SK-N-SH (cell line): ENCODE data around the gene STIM2. TPM values are rescaled to one million over a fixed set of nuclear protein-coding genes. Genes with fewer than 3 reads are reported as not detected.

Experiments
- CTCF ChIA-PET: fragments of 300-600, 350-600 bp; formaldehyde crosslinking; extraction: SDS; loops from one replicate; lab custom pipeline; 2021; lab: Yijun Ruan, JAX
- POLR2A ChIA-PET: fragments of 350-600 bp; sonication (Branson Sonifier 250); formaldehyde crosslinking; extraction: SDS; loops from one replicate; lab custom pipeline; 2020; ENCODE audit warnings: antibody characterized with exemption, inconsistent platforms; lab: Yijun Ruan, JAX
- DNase-seq: peaks from one replicate; pipeline ENCODE4 v3.0.0; 2012
- H2AFZ ChIP-seq: fragments of 200-600 bp; sonication (generic); 2 replicates; pipeline ENCODE4 v1.8.1; 2016; ENCODE audit warnings: antibody characterized with exemption, mild to moderate bottlenecking, low read depth
- H3F3A ChIP-seq: fragments of 200-600 bp; sonication (generic); replicated peaks from 2 replicates; pipeline ENCODE3; 2016; ENCODE audit warnings: antibody characterized with exemption, mild to moderate bottlenecking; ENCODE audit not compliant: insufficient read depth
- H3K27ac ChIP-seq, 2 experiments: fragments of 200-500 bp in 1 of 2; fragments of 200-600 bp in 1 of 2; sonication (Bioruptor generic) in 1 of 2; sonication (generic), shearing (Covaris generic) in 1 of 2; 2 replicates each; pipeline versions ENCODE4 v1.5.1 to v1.6.1; 2014 to 2016; ENCODE audit warnings: low read depth in 2 of 2, inconsistent platforms in 1 of 2, low read length in 1 of 2, mild to moderate bottlenecking in 1 of 2, mixed read lengths in 1 of 2
- H3K27me3 ChIP-seq: fragments of 200-600 bp; sonication (generic), shearing (Covaris generic); 2 replicates; pipeline ENCODE4 v1.6.1; 2016; ENCODE audit warnings: mixed run types; ENCODE audit not compliant: insufficient read depth
- H3K36me3 ChIP-seq, 2 experiments: fragments of 200-500 bp in 1 of 2; fragments of 200-600 bp in 1 of 2; sonication (Bioruptor generic) in 1 of 2; sonication (generic) in 1 of 2; replicated peaks in 1 of 2; 2 replicates each; pipeline versions ENCODE3 to v1.5.1; 2014 to 2016; ENCODE audit warnings: low read length in 1 of 2, mild to moderate bottlenecking in 1 of 2; ENCODE audit not compliant: insufficient read depth in 2 of 2, control insufficient read depth in 1 of 2
- H3K4me1 ChIP-seq, 2 experiments: fragments of 200-500 bp in 1 of 2; fragments of 200-600 bp in 1 of 2; sonication (Bioruptor generic) in 1 of 2; sonication (generic), shearing (Covaris generic) in 1 of 2; 2 replicates each; pipeline versions ENCODE4 v1.5.1 to v1.6.1; 2014 to 2016; ENCODE audit warnings: low read depth in 1 of 2, low read length in 1 of 2, mixed run types in 1 of 2; ENCODE audit not compliant: insufficient read depth in 2 of 2, control insufficient read depth in 1 of 2
- H3K4me2 ChIP-seq: fragments of 200-600 bp; sonication (generic), shearing (Covaris generic); 2 replicates; pipeline ENCODE4 v1.6.1; 2017; ENCODE audit warnings: mixed run types
- H3K4me3 ChIP-seq, 2 experiments: fragments of 200-500 bp in 1 of 2; fragments of 200-600 bp in 1 of 2; sonication (Bioruptor generic) in 1 of 2; sonication (generic), shearing (Covaris generic) in 1 of 2; 2 replicates each; pipeline versions ENCODE4 v1.5.1 to v1.8.1; 2014 to 2016; ENCODE audit warnings: low read depth in 2 of 2, inconsistent platforms in 1 of 2, low read length in 1 of 2, mild to moderate bottlenecking in 1 of 2, mixed read lengths in 1 of 2, moderate library complexity in 1 of 2
- H3K79me2 ChIP-seq: fragments of 200-600 bp; sonication (generic); 2 replicates; pipeline ENCODE4 v1.8.1; 2017; ENCODE audit warnings: mild to moderate bottlenecking; ENCODE audit not compliant: insufficient read depth
- H3K9ac ChIP-seq: fragments of 200-600 bp; sonication (generic); 2 replicates; pipeline ENCODE4 v1.6.1; 2017; ENCODE audit warnings: mixed run types
- H3K9me2 ChIP-seq: fragments of 200-600 bp; sonication (generic); 2 replicates; pipeline ENCODE4 v1.6.1; 2017; ENCODE audit warnings: mixed run types
- H3K9me3 ChIP-seq: fragments of 200-600 bp; sonication (generic); 2 replicates; pipeline ENCODE4 v1.6.1; 2017; ENCODE audit warnings: mixed run types, mild to moderate bottlenecking, moderate library complexity
- H4K20me1 ChIP-seq: fragments of 200-600 bp; sonication (generic); 2 replicates; pipeline ENCODE4 v1.6.1; 2017; ENCODE audit warnings: mild to moderate bottlenecking, mixed run types; ENCODE audit not compliant: insufficient read depth
- CHD2 ChIP-seq: fragments of 150-350 bp; IDR thresholded peaks from 2 replicates; pipeline ENCODE4 v1.6.1; 2018; ENCODE audit warnings: low read length; ENCODE audit not compliant: partially characterized antibody
- FOSL2 ChIP-seq: IDR thresholded peaks from 2 replicates; pipeline ENCODE4 v1.4.0; 2012; ENCODE audit warnings: low read depth, mild to moderate bottlenecking, moderate library complexity, borderline replicate concordance
- FOXJ3 ChIP-seq: sonication (generic); formaldehyde crosslinking; IDR thresholded peaks from 2 replicates; pipeline ENCODE4 v1.5.1; 2020; ENCODE audit warnings: mild to moderate bottlenecking, missing genetic modification reagents
- GATA2 ChIP-seq: sonication (generic); formaldehyde crosslinking; IDR thresholded peaks from 2 replicates; pipeline ENCODE4 v1.5.0; 2020; ENCODE audit warnings: mild to moderate bottlenecking, missing genetic modification reagents
- IRF3 ChIP-seq: fragments of 150-350 bp; IDR thresholded peaks from 2 replicates; pipeline ENCODE4 v1.6.1; 2016; ENCODE audit warnings: mild to moderate bottlenecking, low read depth, low read length
- JUND ChIP-seq: IDR thresholded peaks from 2 replicates; pipeline ENCODE4 v1.4.0; 2012
- MAX ChIP-seq: IDR thresholded peaks from 2 replicates; pipeline ENCODE4 v1.4.0; 2012; ENCODE audit warnings: low read depth
- MEF2A ChIP-seq: IDR thresholded peaks from 2 replicates; pipeline ENCODE4 v1.4.0; 2012; ENCODE audit warnings: low read depth, borderline replicate concordance
- NRF1 ChIP-seq: IDR thresholded peaks from 2 replicates; pipeline ENCODE4 v1.6.1; 2012; ENCODE audit warnings: low read depth, mild to moderate bottlenecking, low read length
- RAD21 ChIP-seq: IDR thresholded peaks from 2 replicates; pipeline ENCODE4 v1.6.1; 2012; ENCODE audit warnings: mild to moderate bottlenecking, low read length
- REST ChIP-seq: IDR thresholded peaks from 2 replicates; pipeline ENCODE4 v1.6.1; 2012; ENCODE audit warnings: mild to moderate bottlenecking, low read depth, low read length, moderate library complexity
- RXRA ChIP-seq: IDR thresholded peaks from 2 replicates; pipeline ENCODE4 v1.4.0; 2012; ENCODE audit warnings: low read depth, mild to moderate bottlenecking, borderline replicate concordance
- SIN3A ChIP-seq: IDR thresholded peaks from 2 replicates; pipeline ENCODE4 v1.6.1; 2012; ENCODE audit warnings: low read depth, mild to moderate bottlenecking, low read length, moderate library complexity, borderline replicate concordance
- TAF1 ChIP-seq: IDR thresholded peaks from 2 replicates; pipeline ENCODE4 v1.6.1; 2012; ENCODE audit warnings: low read depth, mild to moderate bottlenecking, low read length, moderate library complexity, borderline replicate concordance
- TEAD4 ChIP-seq: IDR thresholded peaks from 2 replicates; pipeline ENCODE4 v1.4.0; 2012; ENCODE audit warnings: mild to moderate bottlenecking, borderline replicate concordance; ENCODE audit not compliant: insufficient read depth
- USF1 ChIP-seq: IDR thresholded peaks from 2 replicates; pipeline ENCODE4 v1.4.0; 2012; ENCODE audit warnings: low read depth, borderline replicate concordance
- USF2 ChIP-seq: fragments of 150-350 bp; IDR thresholded peaks from 2 replicates; pipeline ENCODE4 v1.6.1; 2017; ENCODE audit warnings: antibody characterized with exemption, low read length, low read depth, borderline replicate concordance
- ZBTB33 ChIP-seq: IDR thresholded peaks from 2 replicates; pipeline ENCODE4 v1.4.0; 2012; ENCODE audit warnings: low read depth, borderline replicate concordance
- whole genome bisulfite sequencing: methylation state at CpG from one replicate; pipeline ENCODE4 v1.1.6; 2017; ENCODE audit warnings: low lambda C conversion rate; 5-methylcytosine and 5-hydroxymethylcytosine counted together
- polyA plus RNA-seq, 3 experiments: library from polyadenylated mRNA; depleted of rRNA; stranded (reverse); fragments of >200 nt; gene quantifications; 2 replicates each; pipeline ENCODE4 v1.2.3, GENCODE V29; 2012

The STIM2 gene
- polyA plus RNA-seq, 1 of the 3 experiments (the other 2 are of a cell fraction): 14.7 TPM

- Histone ChIP-seq H3K9ac (no peak overlapping the region), H4K20me1 (no peaks in the 10 kb centered on the region), H3F3A (peaks cover 31% of the 10 kb centered on the region), H3K36me3 (peaks cover 0 to 10% of the 10 kb centered on the region in 2 experiments), H3K4me3 (no peak overlapping the region), H3K9me2 (no peaks in the 10 kb centered on the region), H3K27me3 (no peaks in the 10 kb centered on the region), H2AFZ (no peak overlapping the region), H3K79me2 (no peaks in the 10 kb centered on the region), H3K9me3 (no peaks in the 10 kb centered on the region), H3K4me2 (0 out of 2 replicates have a peak overlapping the region, but pooled peaks have one; percentile 3), H3K27ac (peak overlapping the region in 1 of 2 experiments; percentile 63; a peak in 2 of 4 replicates), H3K4me1 (peaks cover 0 to 40% of the 10 kb centered on the region in 2 experiments; a peak in 3 of 4 replicates)
- TF ChIP-seq MEF2A (no peak), GATA2 (CRISPR knock-in tag) (no peak), NRF1 (no peak), IRF3 (no peak), RXRA (no peak), RAD21 (no peak), CHD2 (no peak), USF2 (no peak), TAF1 (no peak), FOXJ3 (CRISPR knock-in tag) (no peak), ZBTB33 (no peak), JUND (no peak), USF1 (no peak), FOSL2 (no peak), TEAD4 (no peak), REST (no peak), MAX (no peak), SIN3A (no peak)
- ChIA-PET POLR2A (no interaction called here), CTCF (interaction anchor here (0.6 to 1.5 kb wide), 3 partner anchors 38 to 285 kb away, joined by 3 read pairs; partner anchors contain the start of gene STIM2)
- WGBS: 91% methylated on average over 10 of the region's 10 CpGs
- DNase-seq: no peak
Measured at GRCh38 chr4:27005905-27006590, 145.4 kb downstream of the STIM2 start.
